Prostate gland (tissue), 2 donors: Measurements from ENCODE around the gene SOX10. TPM values are rescaled to one million over a fixed set of nuclear protein-coding genes. Genes with fewer than 3 reads are reported as not detected.

ENCODE experiments used
- DNase-seq: peaks from one replicate; pipeline ENCODE4 v3.0.0-alpha.2; 2019; ENCODE audit warnings: low spot score
- H3K27ac ChIP-seq, 2 donors: fragments of 200-600 bp; sonication (generic); 2 replicates each; pipeline ENCODE4 v1.5.1; 2017 to 2019
- H3K27me3 ChIP-seq: fragments of 200-600 bp; sonication (generic); replicated peaks from 2 replicates; pipeline ENCODE4 v1.5.1; 2019; ENCODE audit not compliant: insufficient read depth
- H3K36me3 ChIP-seq, 2 donors: fragments of 200-600 bp; sonication (generic); 1 replicate in 1 of 2; 2 replicates in 1 of 2; pipeline versions ENCODE4 v1.5.1 to v1.8.1; 2017 to 2019
- H3K4me1 ChIP-seq: fragments of 200-600 bp; sonication (generic); replicated peaks from 2 replicates; pipeline ENCODE4 v1.5.1; 2019
- H3K4me3 ChIP-seq, 2 donors: fragments of 200-600 bp; sonication (generic); 2 replicates each; pipeline ENCODE4 v1.5.1; 2017 to 2019
- H3K9me3 ChIP-seq: fragments of 200-600 bp; sonication (generic); 2 replicates; pipeline ENCODE4 v1.5.1; 2017
- POLR2A ChIP-seq: fragments of 450-650 bp; IDR thresholded peaks from one replicate; pipeline ENCODE4 v1.6.1; 2016; ENCODE audit warnings: antibody characterized with exemption, mild to moderate bottlenecking
- POLR2AphosphoS5 ChIP-seq: sonication (generic); formaldehyde crosslinking; IDR thresholded peaks from one replicate; pipeline ENCODE4 v1.6.1; 2017; ENCODE audit warnings: antibody characterized with exemption
- WGBS: methylation state at CpG from one replicate; pipeline ENCODE4 v1.1.5; 2018; 5-methylcytosine and 5-hydroxymethylcytosine counted together
- intact Hi-C: fragments of 100-400 bp; cut with DNase I; formaldehyde crosslinking; loops from one replicate; pipeline ENCODE4 v1.14.2; 2022
- total RNA-seq, 2 donors: library from RNA; depleted of rRNA; stranded (reverse); fragments of >200 nt; gene quantifications; one replicate each; pipeline ENCODE4 v1.1.0, GENCODE V29; 2016
- TF ChIP-seq, protein P1 (sequence below), 4 experiments: fragments of 200-600 bp in 2 of 4; fragments of 450-650 bp in 2 of 4; sonication (generic) in 2 of 4; IDR thresholded peaks; 1 replicate in 3 of 4; 2 replicates in 1 of 4; pipeline ENCODE4 v1.5.1; 2016 to 2019; ENCODE audit warnings: antibody characterized with exemption in 4 of 4, mild to moderate bottlenecking in 2 of 4, moderate library complexity in 2 of 4

SOX10 gene
- total RNA-seq, 2 donors from 2014 or later: 3.3 to 8.1 TPM

DNA sequence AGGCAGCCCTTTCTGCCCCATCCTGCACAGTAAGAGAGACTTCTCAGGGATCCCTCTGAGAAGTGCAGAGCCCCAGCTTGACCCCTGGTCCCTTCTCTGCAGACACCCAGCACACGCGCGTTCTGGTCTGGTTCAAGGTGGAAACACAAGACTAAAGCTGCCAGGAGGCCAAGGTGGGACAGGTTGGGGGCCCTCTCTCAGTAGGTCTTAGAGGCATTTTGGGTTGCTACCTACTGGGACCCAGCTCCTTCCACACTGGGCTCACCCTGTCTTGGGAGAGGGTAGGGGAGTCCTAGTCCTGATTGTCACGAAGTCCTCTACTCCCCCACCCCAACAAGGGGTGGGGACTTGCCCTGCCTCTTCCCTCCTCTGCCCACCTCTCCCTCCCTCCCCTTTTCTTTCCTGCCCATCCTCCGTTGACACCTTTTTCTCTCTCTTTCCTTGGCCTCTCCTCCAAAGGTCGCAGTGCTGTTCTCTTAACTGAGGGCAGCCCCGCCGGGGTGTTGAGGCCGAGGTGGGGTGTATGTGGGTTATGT lies 763 bp upstream of the SOX10 start:
- TF ChIP-seq, protein P1, sequence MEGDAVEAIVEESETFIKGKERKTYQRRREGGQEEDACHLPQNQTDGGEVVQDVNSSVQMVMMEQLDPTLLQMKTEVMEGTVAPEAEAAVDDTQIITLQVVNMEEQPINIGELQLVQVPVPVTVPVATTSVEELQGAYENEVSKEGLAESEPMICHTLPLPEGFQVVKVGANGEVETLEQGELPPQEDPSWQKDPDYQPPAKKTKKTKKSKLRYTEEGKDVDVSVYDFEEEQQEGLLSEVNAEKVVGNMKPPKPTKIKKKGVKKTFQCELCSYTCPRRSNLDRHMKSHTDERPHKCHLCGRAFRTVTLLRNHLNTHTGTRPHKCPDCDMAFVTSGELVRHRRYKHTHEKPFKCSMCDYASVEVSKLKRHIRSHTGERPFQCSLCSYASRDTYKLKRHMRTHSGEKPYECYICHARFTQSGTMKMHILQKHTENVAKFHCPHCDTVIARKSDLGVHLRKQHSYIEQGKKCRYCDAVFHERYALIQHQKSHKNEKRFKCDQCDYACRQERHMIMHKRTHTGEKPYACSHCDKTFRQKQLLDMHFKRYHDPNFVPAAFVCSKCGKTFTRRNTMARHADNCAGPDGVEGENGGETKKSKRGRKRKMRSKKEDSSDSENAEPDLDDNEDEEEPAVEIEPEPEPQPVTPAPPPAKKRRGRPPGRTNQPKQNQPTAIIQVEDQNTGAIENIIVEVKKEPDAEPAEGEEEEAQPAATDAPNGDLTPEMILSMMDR (IDR thresholded peaks at IDR 0.05): no peak
- TF ChIP-seq POLR2AphosphoS5 (no peak), POLR2A (no peak)
- Histone ChIP-seq H3K36me3 (no peaks in the 10 kb centered on the region), H3K27me3 (no peaks in the 10 kb centered on the region), H3K4me1 (no peaks in the 10 kb centered on the region), H3K9me3 (no peaks in the 10 kb centered on the region), H3K4me3 (no peak overlapping the region), H3K27ac (no peak overlapping the region)
- WGBS: 76% methylated on average over 9 of the region's 9 CpGs
- intact Hi-C loops: no loop called here
- no peak for DNase-seq

GRCh38 chr22:37982938-37983859 lies 1.2 kb downstream of the SOX10 start:
- intact Hi-C loops: no loop called here
- Histone ChIP-seq H3K4me1 (no peaks in the 10 kb centered on the region), H3K27me3 (no peaks in the 10 kb centered on the region), H3K36me3 (no peaks in the 10 kb centered on the region), H3K9me3 (no peaks in the 10 kb centered on the region), H3K4me3 (no peak overlapping the region), H3K27ac (no peak overlapping the region)
- no peak for DNase-seq
- TF ChIP-seq POLR2AphosphoS5 (no peak), POLR2A (no peak)
- TF ChIP-seq, protein P1 (IDR thresholded peaks at IDR 0.05): no peak
- WGBS: 75% methylated on average over 80 of the region's 84 CpGs

DNA sequence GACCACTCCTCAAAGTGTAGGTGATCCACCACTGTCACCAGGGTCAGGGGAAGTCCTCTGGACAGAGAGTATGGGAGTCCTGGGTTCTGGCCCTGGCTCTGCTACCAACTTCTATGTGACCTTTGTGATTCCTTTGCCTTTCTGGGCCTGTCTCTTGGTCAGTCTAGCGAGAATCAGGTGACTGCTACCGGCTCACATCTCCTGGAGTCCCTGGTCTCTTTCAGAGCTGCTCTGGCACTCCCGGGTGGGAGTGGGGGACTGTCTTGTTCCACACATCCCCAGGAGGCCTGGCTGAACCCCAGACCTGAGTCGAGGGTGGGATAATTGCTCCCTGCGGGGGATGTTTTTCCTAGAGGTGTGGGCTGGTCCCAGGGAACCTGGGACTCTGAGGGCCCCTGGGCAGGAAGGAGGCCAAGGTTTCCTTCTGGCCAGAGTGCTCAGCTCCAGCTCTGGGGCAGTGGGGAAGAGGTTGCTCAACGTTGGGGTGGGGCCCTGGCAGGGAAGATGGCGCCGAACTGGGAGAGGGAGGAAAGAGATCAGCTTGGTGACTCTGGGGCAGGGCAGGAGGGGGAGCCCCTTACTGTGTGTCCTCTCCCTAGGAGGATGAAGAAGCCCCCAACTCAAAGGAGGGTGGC lies 2.1 kb downstream of the SOX10 start:
- Histone ChIP-seq H3K36me3 (no peaks in the 10 kb centered on the region), H3K4me3 (no peak overlapping the region), H3K9me3 (no peaks in the 10 kb centered on the region), H3K27me3 (no peaks in the 10 kb centered on the region), H3K27ac (no peak overlapping the region), H3K4me1 (no peaks in the 10 kb centered on the region)
- DNase-seq: no peak
- intact Hi-C loops: no loop called here
- WGBS: 81% methylated on average over 8 of the region's 8 CpGs
- no peak for TF ChIP-seq POLR2AphosphoS5

- Histone ChIP-seq H3K27me3 (no peaks in the 10 kb centered on the region), H3K36me3 (no peaks in the 10 kb centered on the region), H3K4me1 (no peaks in the 10 kb centered on the region), H3K4me3 (no peak overlapping the region), H3K27ac (no peak overlapping the region), H3K9me3 (no peaks in the 10 kb centered on the region)
- intact Hi-C loops: no loop called here
- WGBS: 96% methylated on average over 6 of the region's 6 CpGs
- TF ChIP-seq, protein P1 (IDR thresholded peaks at IDR 0.05): no peak
- no peak for TF ChIP-seq POLR2AphosphoS5
- no peak for DNase-seq
These were observed 2.9 kb downstream of the SOX10 start for GRCh38 chr22:37981282-37982011.

DNA sequence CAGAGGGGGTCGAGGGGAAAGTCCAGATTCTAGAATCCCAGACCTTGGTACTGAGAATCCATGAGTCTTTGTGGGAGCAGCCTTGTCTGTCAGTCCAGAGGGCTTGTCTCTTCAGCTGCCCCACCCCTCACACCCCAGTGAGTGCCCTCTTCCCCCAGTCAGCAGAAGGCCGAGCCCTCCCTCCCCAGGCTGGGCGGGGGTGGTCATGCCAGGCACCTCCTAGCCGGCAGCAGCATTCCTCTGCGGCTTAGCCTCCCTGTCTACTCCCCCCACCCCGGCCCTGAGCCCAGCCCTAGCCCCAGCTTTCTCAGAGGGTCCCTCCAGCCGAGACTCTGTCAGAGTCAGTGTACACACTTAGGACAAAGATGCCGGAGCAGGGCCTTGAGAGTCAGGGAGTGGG lies 4.6 kb downstream of the SOX10 start:
- Histone ChIP-seq H3K27ac (no peak overlapping the region), H3K9me3 (no peaks in the 10 kb centered on the region), H3K27me3 (no peaks in the 10 kb centered on the region), H3K4me1 (no peaks in the 10 kb centered on the region), H3K4me3 (no peak overlapping the region), H3K36me3 (no peaks in the 10 kb centered on the region)
- no peak for DNase-seq
- 83% methylated on average over 8 of the region's 8 CpGs for WGBS
- intact Hi-C loops: no loop called here
- TF ChIP-seq, protein P1 (IDR thresholded peaks at IDR 0.05): no peak
- no peak for TF ChIP-seq POLR2AphosphoS5
